GM19023 (cell line): ENCODE results near the gene KCNH3.
"Not testable (repeated sequence)": the region's sequence is repeated elsewhere in the genome, so short reads cannot be mapped to it uniquely, and the experiment has no call there.

Source experiments
- ATAC-seq: cut with Tn5 transposase; IDR thresholded peaks from one replicate; pipeline ENCODE4 v1.9.1; 2021; ENCODE audit warnings: mild to moderate bottlenecking, moderate library complexity; ENCODE audit not compliant: unreplicated experiment

KCNH3 gene, protein sequence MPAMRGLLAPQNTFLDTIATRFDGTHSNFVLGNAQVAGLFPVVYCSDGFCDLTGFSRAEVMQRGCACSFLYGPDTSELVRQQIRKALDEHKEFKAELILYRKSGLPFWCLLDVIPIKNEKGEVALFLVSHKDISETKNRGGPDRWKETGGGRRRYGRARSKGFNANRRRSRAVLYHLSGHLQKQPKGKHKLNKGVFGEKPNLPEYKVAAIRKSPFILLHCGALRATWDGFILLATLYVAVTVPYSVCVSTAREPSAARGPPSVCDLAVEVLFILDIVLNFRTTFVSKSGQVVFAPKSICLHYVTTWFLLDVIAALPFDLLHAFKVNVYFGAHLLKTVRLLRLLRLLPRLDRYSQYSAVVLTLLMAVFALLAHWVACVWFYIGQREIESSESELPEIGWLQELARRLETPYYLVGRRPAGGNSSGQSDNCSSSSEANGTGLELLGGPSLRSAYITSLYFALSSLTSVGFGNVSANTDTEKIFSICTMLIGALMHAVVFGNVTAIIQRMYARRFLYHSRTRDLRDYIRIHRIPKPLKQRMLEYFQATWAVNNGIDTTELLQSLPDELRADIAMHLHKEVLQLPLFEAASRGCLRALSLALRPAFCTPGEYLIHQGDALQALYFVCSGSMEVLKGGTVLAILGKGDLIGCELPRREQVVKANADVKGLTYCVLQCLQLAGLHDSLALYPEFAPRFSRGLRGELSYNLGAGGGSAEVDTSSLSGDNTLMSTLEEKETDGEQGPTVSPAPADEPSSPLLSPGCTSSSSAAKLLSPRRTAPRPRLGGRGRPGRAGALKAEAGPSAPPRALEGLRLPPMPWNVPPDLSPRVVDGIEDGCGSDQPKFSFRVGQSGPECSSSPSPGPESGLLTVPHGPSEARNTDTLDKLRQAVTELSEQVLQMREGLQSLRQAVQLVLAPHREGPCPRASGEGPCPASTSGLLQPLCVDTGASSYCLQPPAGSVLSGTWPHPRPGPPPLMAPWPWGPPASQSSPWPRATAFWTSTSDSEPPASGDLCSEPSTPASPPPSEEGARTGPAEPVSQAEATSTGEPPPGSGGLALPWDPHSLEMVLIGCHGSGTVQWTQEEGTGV

DNA sequence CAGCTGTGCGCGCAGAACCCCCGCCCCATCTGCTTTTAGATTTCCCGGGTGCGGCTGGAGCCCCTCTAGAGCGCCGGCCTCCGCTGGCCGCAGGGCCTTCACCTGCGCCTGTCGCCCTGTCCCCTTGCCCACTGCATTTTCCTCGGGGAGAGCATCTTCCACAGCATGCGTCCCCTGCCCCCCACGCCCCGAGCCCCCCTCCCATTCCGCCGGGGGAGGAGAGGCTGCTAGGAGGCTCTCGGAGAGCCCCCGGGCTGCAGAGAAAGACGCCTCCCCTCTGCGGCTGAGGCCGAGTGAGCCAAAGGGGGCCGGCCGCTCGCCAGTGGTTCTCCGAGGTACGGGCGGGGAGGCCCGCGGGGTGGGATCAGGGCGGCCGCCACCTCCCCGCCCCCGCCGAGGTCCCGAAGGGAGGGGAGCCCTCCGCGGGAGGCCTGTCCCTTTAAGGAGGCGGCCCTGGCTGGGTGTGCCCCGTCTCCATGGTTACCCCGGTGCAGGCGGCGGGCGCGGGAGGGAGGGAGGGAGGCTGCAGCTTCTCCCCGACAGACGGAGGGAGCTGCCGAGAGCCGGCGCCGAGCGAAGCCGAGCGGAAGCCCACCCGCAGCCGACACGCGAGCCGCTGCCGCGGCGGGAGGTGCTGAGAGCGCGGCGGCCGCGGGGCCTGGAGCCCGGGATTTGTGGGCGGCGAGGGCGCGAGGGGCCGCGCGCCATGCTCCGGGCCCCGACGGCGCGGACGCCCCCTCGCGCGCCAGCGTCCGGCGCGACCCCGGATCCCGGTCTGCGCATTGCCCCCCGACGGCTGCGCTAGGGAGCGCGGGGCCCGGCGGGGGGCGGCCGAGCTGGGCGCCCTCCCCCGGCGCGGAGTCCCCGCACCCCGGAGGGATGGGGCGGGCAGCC, at the start of gene KCNH3:
Gene KCNH3, plus strand, starts transcription at position 521 of the 894 bp plus-strand sequence. CDS start 387 bp downstream, outside the sequence.
- ATAC-seq, result peak; percentile 68

DNA sequence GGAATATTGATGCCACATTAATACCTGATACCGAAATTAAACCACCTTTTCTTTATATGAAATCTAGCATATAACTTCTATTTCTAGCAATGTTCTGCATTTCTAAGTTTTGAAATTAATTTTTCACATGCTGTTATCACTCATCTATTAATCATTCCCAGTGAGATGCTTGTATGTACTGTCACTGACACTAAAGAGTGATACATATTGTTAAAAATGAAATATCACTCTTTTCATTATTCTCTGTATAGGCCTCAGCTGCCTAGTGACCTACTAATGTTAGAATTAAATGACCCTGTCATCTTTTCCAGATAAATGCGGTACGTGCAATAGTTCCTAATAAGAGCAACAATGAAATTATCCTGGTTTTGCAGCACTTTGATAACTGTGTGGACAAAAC, 49.7 kb upstream of the KCNH3 start:
- ATAC-seq, result no peak

DNA sequence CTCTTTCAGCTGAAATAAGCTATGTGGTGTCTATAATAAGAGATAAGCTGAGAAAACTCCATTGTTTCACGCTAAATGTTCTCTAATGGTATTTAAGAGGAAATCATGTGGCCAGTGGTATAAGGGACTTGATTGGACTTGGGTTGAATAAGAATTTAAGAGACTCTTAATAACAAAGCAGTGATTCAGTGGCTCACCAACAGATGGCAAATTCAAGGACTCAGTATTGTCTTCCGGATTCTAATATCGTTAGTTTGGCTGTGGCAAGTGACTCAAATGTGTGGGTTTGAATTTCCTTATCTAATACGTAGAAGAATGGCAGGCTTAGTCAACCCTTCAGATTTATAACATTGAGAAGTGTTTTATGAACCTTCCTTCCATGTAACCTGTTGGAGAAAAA, 49.1 kb upstream of the KCNH3 start:
- ATAC-seq, result no peak

DNA sequence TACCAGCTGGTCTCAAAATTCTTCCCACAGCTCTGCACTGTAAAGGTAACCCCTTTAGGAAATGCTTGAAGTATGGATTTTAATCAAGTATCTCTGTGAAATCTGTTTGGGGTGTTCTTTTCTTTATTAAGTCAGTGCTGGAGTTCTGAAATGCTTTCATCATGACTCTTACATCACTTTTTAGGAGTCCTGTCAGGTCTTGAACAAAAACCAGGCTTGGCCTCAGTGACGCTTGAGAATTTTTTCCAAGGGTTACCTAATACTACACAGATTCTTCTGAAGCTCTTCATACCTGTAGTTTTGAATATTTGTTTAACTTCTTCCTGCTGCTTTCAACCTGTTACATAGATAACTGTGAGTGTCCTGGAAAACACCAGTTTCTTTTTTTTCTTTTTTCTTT, 47.0 kb upstream of the KCNH3 start:
- ATAC-seq, result no peak

DNA sequence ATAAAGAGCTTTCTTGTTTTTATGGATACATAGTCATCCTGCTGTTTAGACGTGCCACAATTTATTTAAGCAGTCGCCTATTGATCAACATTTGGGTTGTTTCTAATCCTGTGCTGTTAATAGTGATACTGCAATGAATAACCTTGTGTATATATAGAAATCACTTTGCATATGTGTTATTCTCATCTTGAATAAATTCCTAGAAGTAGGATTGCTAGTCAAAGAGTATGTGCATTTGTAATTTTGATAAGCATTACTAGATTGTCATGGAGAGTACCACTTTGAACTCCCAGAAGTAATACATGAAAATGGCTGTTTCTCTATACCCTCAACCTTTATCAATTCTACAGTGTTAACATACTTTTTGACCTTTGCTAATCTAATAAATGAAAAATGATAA, 44.9 kb upstream of the KCNH3 start:
- ATAC-seq, result no peak

DNA sequence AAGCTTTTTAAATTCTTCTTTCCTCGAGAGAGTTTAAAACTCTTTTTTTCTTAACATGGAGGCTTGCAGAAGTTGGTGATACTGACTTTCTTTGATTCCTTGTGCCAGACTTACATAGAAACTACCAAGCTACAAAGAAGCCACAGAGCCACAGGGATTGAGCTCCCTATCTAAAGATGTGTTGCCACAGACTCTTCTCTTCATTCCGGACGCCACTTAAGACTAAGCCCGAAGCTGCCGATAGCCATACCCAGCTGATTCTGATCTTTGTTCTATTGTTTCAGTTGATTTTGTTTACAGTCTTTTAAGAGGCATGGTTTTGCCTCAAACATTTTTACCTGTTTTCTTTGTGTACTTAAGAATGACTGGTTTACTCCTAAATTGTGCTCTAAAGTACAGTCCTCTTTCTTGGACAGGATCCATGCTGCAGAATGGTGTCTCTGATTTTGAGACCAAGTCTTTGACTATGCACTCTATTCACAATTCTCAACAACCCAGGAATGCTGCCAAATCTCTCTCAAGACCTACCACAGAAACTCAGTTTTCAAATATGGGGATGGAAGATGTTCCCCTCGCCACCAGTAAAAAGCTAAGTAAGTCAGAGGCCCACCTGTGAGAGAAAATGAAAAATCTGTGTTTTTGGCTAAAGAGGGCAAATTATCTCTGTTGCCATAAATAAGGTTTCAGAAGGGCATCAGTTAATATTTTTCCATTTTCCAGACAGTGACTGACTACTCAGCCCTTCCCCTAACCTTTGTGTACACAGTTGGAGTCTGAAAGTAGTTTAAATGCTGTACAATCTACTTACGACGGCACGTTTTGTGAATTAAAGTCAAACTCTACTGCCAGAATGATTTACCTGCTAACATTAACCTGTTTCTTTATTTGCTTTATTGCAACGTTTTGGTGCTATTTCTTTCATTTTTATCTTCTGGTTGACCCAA, 42.1 kb upstream of the KCNH3 start:
- ATAC-seq, result no peak

DNA sequence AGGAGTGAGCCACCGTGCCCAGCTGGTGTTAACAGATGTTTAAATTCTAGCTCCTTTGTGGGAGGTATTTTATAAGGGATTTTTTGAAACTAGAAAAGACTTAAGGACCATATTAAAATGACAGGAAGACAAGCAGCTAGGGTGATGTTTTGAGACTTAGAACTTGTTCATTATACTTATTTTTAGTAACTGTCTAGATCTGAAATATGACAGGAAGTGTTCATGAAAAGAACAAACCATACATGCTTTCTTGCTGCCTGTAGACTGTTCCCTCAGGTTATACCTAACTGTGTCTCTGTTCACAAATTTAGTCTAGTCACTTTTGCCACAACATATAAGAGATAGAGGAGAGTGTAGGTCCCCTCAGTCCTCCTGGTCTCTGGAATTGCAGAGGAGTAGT, 36.9 kb upstream of the KCNH3 start:
- no peak for ATAC-seq

DNA sequence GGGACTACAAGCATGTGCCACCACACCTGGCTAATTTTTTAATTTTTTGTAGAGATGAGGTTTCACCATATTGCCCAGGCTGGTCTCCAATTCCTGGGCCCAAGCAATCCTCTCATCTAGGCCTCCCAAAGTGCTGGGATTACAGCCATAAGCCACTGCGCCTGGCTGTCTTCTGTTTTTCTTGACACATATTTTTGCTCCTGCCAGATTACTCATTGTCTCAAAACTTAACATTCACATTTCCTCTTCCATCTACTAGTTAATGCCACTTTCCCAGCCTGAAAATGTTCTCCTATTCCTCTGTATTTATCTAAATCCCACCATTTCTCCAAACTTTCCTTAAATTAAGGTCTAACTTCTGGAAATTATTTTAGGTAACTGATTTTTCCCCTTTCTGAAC, 36.2 kb upstream of the KCNH3 start:
- no peak for ATAC-seq

DNA sequence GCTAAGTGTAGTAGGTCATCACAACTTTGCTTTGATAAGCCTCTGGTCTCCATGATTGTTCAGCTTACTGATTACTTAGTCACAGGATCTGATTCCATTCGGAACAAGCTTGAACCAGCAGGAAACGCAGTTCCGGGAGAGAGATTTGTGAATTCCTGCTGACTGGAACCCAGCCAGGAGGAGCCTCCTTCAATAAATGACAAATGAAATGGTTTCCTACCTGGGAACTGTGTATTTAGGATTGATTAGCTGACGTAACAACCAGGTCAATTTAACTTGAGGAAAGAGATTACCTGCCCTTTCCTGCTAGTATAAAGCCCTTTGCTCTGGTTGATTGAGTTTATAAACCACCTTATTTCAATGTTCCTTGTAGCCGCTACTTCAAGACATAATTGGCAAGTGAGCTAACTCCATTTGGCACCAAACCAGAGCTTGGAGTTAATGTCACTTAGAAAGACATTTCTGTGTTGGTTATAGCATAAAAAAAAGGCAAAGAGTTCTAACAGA, 35.1 kb upstream of the KCNH3 start:
- no peak for ATAC-seq

DNA sequence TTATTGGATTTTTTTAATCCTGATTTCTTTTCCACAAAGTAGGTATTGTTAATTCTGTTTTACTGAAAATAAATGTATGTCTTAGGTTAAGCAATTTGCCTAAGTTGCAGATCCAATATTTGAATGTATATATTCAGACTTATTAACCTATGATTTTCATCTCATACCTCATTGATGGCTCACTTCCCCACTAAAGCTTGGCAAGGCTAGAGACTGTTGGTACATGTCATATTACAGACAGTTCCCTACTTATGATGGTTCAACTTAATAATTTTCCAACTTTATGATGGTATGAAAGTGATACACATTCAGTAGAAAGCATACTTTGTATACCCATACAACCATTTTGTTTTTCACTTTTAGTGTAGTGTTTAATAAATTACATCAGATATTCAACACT, 33.2 kb upstream of the KCNH3 start:
- no peak for ATAC-seq

DNA sequence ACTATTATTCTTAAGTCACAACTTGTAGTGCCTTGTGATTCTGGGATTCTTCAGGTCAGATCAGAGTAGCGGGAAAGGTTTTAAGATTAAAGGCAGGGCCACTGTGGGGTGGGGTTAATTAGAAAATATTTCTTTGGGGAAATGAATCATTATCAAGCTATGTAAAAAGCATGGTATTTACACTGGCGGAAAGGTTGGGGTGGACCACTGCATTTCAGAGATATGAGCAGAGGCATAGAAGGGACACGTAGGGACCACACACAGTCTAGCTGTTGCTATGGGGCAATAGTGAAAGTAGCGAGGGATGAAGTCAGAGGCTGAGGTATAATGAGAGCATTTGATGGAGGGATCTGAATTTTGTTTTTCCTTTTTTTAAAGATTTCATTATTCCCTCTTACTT, 31.7 kb upstream of the KCNH3 start:
- no peak for ATAC-seq

DNA sequence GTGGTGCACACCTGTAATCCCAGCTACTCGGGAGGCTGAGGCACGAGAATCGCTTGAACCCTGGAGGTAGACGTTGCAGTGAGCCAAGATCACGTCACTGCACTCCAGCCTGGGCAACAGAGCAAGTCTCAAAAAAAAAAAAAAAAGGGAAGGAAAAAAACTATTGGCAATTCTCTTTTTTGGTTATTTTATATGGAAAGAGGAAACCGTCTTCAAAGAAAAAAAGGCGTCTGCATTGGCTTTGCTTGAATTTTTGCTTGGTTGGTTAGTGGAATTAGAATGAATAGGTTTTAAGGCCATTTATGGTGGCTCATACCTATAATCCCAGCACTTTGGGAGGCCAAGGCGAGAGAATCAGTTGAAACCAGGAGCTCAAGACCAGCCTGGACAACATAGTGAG, 29.1 kb upstream of the KCNH3 start:
- ATAC-seq, result not testable (repeated sequence)

DNA sequence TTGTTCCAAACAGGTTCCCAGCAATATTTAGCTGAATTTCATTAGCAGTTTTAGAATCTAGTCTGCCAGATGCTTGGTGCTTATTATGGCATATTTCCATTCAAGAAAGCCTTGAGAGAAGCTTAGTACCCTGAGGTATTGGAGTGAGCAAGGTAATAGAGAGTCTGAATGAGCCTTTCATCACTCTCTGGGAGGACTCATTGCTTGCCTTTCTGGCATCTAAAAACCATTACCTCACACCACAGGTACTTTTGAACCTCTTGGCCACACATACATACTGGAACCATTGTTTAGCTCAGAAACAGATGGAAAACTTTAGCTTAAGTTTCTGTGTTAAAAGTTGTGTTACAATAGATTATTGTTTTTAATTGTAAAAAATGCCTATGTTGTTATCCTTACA, 27.4 kb upstream of the KCNH3 start:
- no peak for ATAC-seq

DNA sequence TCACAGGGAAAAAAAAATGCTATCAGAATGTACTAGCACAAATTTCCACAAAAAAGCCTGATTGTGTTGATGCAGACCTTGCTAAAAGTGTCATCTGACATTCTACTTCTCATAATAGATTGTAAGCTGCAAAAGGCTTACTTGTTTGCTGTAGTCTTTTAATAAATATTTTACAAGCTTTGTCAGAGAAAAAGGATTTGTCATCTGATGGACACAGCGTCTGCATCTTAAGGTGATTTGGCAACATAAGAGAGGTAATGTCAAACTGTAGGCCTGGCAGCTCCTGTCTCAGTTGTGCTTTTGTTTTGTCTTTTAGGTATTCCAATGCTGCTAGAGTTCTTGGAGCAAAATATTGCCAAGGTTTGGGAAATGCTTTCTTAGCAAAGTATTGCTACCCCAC, 26.3 kb upstream of the KCNH3 start:
- no peak for ATAC-seq

DNA sequence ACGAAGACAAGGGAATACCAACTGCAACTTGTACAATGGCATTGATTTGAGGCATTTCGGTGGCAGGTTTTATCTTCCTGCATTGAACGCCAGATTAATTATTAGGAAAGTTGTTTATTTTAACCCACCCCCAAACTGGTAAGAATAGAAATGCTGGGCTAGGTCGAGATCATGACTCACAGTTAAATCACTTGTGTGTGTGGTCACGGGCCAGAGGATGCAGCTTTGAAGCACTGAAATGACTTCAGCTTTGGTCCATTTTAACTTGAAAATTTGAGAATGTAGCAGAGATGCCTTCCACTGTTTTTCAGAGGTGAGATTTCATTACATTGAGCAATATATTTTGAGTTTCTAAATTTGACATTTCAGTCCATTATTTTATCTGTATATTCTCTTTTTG, 23.6 kb upstream of the KCNH3 start:
- no peak for ATAC-seq

DNA sequence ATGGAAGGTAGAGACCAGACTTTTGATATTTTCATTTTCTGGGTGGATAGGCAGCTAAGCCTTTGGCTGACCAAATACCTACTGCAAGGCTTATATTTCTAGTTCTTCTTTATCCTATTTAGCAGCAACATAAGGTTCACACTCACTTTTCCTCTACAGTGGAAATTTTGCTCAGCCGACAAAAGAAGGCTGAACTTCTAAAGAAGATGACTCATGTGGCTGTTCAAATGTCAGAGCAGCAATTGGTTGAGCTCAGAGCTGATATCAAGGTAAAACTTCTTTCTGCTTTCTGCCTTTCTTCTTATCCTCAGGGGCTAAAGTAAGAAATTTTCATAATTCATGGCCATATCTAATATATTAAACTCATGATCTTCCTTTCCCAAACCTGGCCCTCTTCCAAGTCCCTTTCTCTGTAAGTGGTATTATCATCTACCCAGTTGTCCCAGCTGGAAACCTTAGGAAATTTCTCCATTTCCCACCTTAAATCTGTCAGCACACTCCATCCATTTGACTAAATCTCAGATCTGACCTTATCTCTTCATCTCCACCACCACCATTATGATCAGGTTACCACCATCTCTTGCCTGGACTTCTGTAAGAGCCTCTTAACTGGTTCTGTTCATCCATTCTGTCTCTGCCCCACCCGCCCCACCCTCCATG, 19.8 kb upstream of the KCNH3 start:
- no peak for ATAC-seq

DNA sequence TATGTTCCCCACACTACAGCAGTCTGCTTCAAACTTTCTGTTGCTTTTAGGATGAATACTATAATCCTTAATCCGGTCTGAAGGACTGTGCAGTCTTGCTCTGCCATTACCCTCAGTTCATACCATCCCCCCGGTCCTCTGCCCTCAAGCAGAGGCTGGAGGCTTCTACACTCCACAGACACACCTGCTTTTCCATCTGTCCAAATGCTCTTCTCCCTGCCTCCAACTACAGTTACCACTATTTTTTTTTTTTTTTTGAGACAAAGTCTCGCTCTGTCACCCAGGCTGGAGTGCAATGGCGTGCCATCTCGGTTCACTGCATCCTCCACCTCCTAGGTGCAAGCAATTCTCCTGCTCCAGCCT, 19.3 kb upstream of the KCNH3 start:
- ATAC-seq, result no peak

DNA sequence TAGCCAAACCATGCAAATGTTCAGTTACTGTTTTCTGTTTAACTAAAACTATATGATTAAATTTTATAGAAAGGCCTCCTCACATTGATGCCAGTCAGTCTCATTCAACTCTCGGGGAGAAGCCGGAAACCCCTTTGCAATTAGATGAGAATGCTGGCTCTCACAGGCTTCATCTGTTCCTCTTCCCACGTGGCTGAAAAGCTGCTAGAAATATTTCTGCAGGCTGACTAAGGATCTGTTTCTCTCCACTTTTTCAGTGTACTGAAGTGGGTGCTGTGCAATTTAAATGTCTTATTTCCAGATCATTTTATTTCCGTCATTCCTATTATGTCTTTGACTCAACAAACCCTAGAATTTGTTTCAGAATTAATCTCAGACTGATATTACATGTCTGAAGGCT, 17.4 kb upstream of the KCNH3 start:
- ATAC-seq, result no peak
